LNCAP (cell line): ENCODE data around the gene SCLY.

ENCODE experiments used
- TF ChIP-seq, protein P1 (sequence below): fragments of 450-650 bp; IDR thresholded peaks from 2 replicates; pipeline ENCODE4 v1.5.1; 2017; ENCODE audit warnings: mild to moderate bottlenecking

Gene SCLY

DNA sequence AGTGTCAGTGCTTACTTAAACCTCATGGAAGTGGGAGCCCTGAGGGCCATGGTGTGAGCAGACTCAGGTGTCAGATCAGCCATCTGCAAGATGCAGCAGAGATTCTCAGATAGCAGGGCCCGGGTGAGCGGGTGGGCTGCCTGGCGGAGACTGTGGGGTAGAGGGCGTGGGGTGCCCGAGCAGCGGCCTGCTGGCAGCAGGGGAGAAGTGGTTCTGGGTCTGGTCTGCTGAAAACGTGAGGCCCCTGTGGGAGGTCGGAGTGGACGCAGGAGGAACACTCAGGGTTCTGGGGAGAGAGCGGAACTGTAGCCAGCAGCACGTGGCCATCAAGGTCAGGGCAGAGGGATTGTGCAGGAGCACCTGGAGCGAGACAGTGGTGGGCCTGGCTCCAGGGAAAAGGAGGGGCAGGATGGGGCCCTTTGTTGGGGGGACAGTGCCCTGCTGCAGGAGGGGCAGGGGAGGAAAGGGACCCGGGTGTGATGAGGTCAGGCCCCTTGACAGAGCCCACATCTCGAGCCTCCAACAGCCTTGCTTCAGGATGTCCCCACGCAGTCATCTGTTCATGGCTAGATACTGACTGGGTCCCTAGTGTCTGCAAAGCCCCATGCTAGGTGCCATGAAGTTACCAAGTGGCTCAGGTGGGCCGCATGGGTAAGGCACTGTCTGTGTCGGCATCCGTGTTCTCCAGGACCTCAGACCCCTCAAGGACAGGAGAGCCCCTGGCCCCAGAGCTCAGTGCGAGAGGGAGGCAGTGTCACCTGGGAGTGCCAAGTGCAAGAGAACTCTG is 36.6 kb downstream of the SCLY start:
- TF ChIP-seq, protein P1, sequence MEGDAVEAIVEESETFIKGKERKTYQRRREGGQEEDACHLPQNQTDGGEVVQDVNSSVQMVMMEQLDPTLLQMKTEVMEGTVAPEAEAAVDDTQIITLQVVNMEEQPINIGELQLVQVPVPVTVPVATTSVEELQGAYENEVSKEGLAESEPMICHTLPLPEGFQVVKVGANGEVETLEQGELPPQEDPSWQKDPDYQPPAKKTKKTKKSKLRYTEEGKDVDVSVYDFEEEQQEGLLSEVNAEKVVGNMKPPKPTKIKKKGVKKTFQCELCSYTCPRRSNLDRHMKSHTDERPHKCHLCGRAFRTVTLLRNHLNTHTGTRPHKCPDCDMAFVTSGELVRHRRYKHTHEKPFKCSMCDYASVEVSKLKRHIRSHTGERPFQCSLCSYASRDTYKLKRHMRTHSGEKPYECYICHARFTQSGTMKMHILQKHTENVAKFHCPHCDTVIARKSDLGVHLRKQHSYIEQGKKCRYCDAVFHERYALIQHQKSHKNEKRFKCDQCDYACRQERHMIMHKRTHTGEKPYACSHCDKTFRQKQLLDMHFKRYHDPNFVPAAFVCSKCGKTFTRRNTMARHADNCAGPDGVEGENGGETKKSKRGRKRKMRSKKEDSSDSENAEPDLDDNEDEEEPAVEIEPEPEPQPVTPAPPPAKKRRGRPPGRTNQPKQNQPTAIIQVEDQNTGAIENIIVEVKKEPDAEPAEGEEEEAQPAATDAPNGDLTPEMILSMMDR: no peak

DNA sequence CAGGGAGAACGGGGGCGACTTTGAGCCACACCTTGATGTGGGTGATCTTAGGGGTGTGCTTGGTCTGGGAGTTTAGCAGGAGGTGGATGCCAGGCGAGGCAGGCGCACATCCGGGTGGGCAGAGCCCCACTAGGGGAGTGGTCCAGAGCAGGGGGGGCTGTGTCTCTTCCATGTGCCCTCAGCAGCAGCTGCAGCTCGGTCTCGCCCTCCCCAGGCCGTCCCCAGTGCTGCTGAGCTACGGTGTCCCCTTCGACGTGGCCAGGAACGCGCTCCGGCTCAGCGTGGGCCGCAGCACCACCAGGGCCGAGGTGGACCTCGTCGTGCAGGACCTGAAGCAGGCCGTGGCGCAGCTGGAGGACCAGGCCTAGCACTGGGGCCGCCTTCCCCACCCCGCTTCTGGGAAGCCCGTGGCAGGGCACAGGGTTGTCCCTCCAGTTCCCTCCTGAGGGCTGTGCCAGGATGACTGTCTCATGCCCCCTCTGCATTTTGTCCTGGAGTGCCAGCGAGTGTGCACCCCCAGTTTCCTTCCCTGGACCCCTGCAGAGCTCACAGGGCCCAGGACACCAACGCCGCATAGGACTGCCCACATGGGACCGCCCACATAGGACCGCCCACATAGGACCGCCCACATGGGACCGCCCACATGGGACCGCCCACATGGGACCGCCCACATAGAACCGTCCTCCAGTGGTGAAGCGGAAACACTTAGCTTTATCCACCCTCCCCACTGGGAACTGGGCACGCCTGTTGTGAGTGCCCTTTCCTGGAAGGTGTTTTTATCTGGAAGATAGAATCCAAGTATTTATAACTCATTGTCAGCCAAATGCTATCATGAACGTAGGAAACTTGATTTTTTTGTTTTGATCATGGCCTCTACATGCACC is 37.4 kb downstream of the SCLY start:
- TF ChIP-seq, protein P1: no peak

DNA sequence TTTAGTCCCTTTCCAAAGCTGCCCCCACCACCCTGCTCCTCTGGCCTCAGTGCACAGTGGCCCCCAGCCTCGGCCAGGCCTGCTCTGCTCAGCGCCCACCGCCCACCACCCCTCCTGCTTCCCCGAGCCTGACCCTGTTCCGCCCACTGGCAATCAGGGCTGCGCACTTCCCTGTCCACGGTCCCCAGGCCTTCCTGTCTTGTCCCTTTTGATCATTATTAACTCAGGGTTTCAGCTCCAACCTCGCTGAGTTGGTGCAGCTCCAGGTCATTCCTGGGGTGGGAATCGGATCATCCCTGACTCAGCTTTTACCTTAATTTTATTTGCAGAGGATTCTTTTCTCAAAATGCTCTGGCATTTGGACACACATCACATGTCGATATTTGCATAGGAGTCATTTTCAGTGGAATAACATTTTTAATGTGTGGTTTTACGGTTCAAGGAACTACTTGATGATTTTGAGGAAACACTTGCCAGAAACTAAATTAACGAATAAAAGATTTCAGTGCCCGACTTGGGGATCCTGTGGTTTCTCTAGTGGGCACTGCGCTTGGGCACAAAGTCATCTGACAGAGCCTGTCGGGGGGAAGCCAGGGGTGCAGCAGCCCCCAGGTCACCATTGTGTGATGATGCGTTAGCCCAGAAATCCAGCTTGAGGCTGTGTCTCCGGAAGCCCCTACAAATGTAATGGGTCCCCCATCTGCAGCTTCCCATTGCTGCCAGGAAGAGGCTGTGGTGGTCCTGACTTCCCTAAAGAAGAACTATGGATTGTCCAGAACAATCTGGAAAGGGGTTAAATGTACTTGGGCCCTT is 38.3 kb downstream of the SCLY start:
- TF ChIP-seq, protein P1: no peak

DNA sequence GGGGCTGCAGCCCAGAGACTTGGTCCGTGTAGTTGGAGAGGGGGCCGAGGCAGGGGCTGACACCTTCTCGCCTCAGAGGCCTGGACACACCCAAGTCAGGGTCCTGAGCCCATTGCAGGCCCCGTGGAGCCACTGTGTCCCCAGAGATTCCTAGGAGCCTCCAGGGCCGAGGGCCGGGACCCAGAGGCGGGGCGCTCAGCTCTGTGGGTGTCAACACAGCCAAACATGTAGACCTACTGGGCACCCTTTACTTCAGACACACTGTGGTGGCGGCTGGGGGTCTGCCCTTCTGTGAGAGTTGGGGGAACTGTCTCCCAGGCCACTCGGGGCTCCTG is 38.9 kb downstream of the SCLY start:
- TF ChIP-seq, protein P1: no peak

DNA sequence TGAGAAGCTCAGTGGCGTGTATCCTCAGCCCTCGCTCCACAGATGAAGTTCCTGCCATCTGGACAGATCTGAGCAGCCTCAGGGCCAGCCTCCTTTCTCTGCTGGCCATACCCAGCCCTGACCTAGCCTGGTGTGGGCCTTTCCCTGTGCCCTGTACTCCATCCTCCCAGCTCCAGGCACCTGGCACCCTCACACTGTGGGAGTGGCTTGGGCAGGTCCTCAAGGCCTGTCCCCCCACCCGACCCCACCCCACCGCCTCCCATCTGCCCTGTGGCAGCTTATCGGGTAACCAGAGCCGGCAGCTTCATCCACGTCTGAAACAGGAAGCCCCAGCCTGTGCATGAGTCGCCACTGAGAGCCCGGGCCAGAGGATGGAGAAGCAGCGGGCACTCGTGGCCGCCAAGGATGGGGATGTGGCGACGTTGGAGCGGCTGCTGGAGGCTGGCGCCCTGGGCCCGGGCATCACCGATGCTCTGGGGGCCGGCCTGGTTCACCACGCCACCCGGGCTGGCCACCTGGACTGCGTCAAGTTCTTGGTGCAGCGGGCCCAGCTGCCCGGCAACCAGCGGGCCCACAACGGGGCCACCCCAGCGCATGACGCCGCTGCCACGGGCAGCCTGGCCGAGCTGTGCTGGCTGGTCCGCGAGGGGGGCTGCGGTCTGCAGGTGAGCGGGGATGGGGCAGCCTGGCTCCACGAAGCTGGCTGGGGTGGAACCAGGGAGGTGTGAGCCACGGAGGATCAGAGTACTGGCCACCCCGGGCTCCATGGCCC is 39.4 kb downstream of the SCLY start, which contains the start of gene ESPNL:
Gene ESPNL, plus strand, starts transcription at position 292 of the 772 bp plus-strand sequence. Its CDS starts 80 bp downstream, at position 372.
- TF ChIP-seq, protein P1: no peak

DNA sequence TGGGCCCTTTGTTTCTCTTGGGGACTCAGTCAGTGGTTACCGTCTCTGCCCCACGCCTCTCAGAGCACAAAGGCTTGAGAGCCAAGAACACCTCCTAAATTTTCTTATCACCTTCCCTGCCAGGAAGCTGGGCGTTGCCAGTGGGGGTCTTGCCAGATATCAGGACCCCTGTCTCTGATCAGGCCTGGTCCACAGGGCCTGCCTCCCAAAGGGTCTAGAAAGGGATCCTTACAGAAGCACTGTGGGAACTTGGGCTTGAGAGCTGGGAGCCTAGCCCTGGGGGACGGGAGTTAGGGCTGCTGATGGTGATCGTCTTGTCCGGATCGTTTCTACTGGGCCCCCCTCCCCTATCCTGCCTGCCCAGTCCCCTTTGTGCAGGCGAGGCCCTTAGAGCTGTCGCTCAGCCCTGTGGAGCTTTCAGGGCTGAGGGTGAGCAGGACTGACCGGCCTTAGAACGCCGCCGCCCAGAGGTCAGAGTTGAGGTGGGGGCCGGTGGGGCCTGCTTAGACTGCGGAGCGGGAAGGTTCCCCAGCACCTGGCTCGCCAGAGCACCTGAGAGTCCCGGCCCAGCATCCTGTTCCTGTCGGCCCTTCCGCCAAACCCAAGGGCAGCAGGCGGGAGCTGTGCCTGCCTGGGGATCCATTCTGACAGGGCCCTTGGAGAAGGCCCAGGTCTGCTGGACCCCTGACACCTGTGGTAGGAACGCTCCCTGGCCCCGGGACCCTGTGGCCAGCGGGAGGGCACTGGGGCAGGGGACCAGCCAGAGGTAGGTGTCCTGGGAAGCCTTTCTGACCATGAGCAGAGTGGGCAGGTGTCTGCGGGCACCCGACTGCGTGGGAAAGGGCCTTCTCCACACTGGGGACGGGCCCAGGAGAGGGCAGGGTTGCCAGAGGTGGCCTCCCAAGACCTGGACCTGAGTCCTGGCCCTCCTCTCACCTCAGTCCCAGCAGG is 40.3 kb downstream of the SCLY start:
- TF ChIP-seq, protein P1: no peak
